Effector CD8-positive, alpha-beta T cell (primary cell): ENCODE data around the gene LMBR1.
"Not testable (repeated sequence)": the region's sequence is repeated elsewhere in the genome, so short reads cannot be mapped to it uniquely, and the experiment has no call there.

Experiments used
- DNase-seq: peaks from one replicate; lab custom pipeline; 2025; lab: John Stamatoyannopoulos, UW
- total RNA-seq, 4 experiments: gene quantifications; one replicate each; lab custom pipeline; 2026; lab: John Stamatoyannopoulos, UW

The LMBR1 gene, protein sequence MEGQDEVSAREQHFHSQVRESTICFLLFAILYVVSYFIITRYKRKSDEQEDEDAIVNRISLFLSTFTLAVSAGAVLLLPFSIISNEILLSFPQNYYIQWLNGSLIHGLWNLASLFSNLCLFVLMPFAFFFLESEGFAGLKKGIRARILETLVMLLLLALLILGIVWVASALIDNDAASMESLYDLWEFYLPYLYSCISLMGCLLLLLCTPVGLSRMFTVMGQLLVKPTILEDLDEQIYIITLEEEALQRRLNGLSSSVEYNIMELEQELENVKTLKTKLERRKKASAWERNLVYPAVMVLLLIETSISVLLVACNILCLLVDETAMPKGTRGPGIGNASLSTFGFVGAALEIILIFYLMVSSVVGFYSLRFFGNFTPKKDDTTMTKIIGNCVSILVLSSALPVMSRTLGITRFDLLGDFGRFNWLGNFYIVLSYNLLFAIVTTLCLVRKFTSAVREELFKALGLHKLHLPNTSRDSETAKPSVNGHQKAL
- 40.2 to 72.7 (median 61.0) reads per million in 4 experiments for total RNA-seq

DNA sequence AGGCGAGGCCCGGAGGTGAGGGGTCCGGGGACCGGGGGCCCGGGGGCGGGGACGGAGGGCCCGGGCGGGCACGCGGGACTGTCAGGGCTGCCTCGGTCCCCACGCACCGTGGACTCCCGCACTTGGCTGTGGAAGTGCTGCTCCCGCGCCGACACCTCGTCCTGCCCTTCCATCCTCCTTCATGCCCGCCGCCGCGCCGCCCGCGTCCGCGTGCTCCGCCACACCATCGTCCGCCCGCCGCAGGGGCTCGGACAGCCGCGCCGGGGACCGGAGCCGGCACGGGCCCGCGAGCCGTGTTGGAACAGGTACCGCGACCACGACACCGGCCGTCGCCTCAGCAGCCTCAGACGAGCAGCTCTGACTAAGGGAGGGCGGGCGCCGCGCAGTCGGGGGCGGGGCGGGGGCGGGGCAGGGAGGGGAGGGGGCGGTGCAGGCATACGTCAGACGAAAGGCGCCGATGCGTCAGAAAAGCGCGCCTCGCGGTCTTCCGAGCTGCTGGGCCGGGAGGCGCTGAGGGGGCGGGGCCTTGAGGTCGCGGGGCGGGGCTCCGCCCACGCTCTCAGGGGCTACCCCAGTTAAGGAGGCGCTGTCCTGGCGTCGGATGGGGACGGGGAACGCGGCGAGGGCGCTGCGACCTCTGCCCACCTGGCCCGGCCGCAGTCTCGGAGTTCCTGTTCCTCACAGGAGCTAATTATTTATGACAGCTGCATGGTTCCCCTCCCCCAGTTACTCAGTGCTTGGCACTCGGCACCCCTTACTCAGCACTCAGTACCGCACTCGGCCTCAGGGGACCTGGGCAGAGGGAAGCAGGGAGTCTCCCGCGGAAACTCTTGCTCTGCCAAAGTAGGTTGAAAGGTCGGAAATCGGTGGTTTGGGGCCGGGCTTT is at the start of gene LMBR1:
TSS of gene LMBR1 (minus strand) at position 363 of the 886 bp plus-strand sequence. CDS start at position 173, 190 bp downstream.
- peak; percentile 89 for DNase-seq

DNA sequence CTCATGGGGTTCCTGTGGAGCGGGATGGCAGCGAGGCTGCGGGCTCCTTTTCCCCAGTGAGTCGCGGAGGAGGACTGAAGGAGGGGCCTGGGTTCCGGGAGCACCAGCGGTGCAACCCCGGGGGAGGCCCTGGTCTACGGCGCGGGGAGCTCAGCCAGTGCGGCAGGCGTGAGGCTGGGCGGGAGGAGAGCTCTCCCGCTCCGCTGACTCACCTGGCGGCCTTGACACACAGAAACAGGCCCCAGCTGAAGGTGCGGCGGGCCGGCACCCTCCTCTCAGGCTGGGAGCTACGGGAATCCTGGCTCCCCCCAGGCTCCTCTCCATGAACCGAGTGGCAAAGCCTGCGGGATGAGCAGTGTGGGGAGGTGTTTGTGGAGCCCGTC is 49.7 kb upstream of the LMBR1 start:
- no peak for DNase-seq

DNA sequence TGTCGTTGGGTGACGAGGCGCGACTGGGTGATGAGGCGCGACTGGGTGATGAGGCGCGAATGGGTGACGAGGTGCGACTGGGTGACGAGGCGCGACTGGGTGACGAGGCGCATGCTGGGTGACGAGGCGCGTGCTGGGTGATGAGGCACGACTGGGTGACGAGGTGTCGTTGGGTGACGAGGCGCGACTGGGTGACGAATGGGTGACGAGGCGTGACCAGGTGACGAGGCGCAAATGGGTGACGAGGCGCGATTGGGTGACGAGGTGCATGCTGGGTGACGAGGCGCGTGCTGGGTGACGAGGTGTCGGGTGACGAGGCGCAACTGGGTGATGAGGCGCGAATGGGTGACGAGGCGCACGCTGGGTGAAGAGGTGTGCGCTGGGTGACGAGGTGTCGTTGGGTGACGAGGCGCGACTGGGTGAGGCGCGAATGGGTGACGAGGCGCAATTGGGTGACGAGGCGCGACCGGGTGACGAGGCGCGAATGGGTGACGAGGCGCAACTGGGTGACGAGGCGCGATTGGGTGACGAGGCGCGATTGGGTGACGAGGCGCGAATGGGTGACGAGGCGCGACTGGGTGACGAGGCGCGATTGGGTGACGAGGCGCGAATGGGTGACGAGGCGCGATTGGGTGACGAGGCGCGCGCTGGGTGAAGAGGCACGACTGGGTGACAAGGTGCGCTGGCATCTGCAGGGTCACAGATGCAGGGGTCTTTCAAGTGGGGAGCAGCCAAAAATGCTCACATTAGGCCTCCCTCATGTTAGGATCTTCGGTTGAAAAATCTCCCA is 48.6 kb upstream of the LMBR1 start:
- no peak for DNase-seq

DNA sequence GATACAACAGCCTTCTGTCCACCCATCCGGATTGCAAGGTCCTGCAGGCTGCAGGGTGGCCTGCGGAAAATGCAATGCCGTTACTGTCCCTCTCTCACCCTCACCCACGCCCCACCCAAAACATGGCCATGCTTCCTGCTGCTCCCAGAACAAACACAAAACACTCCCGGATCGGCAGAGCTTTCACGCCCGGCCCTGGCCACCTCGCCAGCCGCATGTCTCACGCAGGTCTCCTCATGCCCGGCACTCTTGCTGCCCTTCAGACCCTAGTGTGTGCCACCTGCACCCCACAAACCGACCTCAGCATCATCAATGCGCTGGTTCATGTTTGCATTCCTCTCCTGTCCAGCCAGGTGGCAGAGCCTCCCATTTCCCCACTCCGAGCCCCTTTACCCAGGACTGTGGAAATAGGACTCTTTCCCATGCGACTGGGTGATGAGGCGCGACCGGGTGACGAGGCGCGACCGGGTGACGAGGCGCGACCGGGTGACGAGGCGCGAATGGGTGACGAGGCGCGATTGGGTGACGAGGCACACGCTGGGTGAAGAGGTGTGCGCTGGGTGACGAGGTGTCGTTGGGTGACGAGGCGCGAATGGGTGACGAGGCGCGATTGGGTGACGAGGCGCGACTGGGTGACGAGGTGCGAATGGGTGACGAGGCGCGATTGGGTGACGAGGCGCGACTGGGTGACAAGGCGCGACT is 47.6 kb upstream of the LMBR1 start:
- DNase-seq, result no peak

DNA sequence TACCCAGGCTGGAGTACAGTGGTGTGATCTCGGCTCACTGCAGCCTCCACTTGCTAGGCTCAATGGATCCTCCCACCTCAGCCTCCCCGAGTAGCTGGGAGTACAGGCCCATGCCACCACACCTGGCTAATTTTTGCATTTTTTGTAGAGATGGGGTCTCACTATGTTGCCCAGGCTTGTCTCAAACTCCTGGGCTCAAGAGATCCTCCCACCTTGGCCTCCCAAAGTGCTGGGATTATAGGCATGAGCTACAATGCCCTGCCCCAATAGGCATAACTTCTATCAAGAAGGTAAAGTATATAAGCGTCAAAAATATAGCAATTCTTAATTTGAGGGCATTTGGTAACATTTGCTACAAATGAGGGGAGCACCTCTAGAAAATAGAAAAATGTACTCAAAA is 43.8 kb upstream of the LMBR1 start:
- DNase-seq, result not testable (repeated sequence)

DNA sequence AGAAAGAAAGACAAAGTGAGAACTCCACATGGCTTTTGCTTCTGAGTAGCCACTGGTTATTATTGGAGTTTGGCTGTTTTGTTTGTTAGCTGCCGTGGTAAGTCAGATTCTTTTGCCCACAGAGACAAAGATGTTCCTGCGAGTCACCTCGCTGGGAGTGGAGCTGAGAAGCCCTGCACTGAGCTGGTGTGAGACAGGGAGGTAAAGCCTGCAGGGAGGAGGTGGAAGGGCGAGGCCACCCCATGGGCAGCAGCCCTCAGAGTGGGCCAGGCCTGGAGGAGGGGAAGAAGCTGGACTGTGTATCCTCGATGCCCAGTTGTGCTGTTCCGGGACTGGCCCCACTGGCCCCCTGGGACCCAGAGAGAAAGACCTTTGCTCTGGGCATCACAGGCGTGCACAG is 42.3 kb upstream of the LMBR1 start:
- DNase-seq, result no peak

DNA sequence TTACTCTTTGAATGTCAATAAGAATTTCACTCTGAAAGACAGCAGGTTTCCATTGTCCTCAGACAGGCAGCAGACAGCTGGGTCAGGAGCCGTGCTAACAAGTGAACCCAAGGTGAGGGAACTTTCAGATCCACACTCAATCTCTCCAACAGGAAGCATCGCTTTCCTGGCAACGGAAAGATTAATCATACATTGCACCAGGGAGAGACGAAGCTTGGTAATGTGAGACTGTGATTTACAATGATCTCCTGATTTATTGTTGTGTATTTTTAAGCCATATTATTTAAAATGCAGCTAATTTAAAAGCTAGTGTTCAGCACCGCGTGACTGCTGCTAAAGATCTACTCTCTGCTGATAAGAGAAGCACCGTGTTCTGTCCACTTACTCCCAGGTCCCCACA is 39.0 kb upstream of the LMBR1 start:
- no peak for DNase-seq

DNA sequence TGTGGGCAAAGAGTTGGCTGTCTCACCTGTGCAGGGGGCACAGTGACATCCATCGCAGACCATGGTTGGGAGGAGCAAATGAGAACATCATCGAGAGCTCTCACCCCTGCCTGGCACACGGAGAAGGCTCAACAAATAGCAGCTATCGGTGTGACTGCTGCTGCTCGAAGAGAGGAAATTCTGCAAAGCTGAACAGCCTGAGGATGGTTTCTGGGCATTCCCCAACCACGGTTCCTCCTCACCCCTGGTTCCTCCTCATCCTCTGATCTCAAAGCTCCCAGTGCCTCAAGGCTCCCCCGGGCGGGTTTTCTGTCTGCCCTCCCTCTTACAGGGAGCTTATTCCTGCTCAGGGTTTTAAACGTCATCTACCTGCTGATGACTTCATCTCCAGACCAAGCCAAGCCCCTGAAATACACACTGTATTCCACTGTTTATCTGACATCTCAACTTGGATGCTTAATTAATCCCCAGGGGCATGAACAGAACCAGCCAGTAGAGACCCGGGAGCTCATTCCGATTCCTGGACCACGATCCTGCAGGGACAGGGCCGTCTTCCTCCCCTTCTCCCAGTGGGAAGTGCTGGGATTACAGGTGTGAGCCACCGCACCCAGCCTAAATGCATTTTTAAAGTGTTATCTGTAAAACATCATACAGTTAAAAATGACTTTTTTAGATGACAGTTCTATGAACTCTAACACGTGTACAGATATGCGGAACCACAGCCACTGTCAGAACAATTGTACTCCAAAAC is 37.0 kb upstream of the LMBR1 start:
- DNase-seq, result no peak

DNA sequence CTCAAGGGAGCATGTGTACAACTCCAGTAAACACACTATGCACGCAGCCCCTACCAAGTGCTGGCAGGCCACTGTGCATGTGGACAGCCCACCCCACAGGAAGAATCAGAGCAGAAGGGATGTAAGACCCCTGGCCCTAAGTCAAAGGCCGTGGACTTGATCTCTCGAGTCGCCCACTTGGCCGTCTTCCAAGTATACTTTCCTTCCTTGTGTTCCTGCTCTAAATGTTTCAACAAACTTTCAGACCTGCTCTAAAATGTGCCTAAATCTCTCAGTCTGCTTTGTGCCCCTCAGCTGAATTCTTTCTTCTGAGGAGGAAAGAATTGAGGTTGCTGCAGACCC is 35.4 kb upstream of the LMBR1 start:
- DNase-seq, result no peak

DNA sequence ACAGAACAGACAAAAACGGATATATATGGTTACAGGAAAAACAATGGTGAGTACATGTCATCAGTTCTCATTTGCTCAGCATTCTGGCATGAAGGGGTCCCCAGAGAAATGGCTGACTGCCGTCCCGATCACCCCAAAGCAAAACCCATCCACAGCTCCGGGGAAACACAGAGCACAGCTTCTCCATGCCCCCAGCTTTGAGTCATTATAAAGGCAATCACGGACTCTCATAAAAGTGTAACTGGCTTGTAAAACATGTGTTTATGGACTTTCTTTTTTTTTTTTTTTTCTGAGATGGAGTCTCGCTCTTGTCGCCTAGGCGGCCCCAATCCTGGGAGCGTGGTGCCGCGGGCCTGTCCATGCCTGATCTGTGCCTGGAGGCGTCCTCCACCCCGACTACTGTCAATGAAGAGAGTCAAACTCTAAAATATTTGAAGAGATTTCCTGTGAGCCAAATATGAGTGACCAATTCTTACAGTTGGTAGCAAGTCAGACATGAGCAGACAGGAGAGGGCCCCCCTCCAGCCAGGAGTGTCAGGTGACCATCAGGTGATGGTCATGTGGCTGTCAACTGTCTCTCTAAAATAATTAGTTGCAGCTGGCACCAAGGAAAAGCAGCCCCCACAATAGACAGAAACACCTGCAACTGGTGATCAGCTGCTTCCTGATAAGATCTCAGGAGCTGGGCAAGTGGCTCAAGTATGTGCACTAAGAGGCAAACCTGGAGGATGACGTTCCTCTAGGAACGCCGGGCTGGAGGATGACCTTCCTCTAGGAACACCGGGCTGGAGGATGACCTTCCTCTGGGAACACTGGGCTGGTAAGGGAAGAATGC is 34.8 kb upstream of the LMBR1 start:
- no peak for DNase-seq

DNA sequence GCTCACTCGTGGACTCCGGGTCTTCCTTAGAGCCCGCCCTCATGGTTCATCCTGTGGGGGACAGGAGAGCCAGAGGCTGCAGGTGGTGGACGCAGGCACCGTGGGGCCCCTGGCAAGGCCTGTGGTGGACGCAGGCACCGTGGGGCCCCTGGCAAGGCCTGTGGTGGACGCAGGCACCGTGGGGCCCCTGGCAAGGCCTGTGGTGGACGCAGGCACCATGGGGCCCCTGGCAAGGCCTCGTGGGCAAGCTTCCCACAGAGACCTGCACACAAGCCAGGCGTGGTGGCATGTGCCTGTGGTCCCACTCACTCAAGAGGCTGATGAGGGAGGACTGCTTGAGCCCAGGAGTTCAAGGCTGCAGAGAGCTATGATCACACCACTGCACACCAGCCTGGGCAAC is 32.8 kb upstream of the LMBR1 start:
- DNase-seq, result not testable (repeated sequence)

DNA sequence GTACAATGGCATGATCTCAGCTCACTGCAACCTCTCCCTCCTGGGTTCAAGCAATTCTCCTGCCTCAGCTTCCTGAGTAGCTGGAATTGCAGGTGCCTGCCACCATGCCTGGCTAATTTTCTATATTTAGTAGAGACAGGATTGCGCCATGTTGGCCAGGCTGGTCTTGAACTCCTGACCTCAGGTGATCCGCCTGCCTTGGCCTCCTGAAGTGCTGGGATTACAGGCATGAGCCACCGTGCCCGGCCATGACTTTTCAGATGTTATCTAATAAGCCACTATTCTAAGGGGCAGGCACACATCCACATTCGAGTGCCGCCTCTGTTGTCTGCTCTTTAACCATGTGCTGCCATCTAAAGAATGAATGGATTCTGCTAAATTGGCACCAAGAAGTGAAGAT is 29.3 kb upstream of the LMBR1 start:
- DNase-seq, result not testable (repeated sequence)

DNA sequence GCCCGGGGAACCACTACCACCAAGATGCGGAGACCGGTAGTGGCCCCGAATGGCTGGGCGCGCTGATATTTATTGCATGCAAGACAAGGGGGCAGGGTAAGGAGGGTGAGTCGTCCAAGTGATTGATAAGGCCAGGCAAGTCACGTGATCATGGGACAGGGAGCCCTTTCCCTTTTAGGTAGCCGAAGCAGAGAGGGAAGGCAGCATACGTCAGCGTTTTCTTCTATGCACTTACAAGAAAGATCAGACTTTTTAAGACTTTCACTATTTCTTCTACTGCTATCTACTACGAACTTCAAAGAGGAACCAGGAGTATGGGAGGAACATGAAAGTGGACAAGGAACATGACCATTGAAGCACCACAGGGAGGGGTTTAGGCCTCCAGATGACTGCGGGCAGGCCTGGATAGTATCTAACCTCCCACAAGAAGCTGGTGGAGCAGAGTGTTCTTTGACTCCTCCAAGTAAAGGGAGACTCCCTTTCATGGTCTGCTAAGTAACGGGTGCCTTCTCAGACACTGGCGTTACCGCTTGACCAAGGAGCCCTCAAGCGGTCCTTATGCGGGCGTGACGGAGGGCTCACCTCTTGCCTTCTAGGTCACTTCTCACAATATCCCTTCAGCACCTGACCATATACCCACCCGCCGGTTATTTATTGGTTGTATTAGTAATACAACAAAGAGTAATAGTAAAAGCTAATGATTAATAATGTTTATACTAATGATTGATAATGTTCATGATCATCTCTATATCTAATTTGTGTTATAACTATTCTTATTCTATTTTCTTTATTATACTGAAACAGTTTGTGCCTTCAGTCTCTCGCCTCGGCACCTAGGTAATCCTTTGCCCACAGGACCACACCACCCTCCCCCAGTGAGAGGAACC is 27.7 kb upstream of the LMBR1 start:
- DNase-seq, result not testable (repeated sequence)

DNA sequence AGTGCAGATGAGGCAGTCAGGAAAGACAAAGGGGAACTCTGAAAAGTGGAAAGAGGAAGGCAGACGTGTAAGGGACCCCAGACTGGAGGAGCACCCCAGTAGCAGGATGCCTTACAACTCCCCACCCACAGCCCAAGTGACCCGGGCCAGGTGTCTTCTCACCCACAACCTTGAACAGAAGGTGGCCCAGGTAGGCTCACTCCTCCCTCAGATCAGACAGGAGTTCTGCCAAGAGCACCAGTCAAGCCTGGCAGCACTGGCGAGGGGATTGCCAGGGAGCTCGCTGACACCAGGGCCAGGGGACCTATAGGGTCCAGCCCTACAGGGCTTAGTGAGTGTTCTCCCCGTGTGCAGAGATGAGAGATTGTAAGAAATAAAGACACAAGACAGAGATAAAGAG is 27.1 kb upstream of the LMBR1 start:
- no peak for DNase-seq

DNA sequence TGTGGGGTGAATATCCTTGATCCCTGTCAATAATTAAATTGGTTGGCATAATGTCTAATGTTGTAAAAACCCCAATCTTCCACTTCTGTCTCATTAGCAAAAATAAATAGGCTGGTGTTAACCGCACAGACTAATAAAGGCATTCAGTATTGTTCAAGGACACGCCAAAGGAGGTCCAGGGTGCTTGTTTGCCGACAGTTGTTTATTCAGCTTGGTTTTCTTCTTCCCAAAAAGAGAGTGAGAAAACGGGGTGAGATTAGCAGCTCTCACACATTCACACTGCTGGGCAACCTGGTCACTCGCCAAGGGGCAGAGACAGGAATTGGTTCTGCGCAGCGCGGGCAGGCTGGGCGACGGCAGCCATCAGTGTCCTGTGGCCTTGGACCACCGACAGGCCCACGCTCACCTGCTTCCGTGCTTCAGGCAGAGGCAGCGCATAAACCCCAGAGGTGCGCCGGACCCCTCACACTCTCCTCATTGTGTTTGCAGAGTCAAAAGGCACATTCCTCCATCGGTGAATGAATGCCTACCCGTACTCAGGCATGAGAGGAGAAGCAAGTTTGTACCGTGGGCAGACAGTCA is 26.2 kb upstream of the LMBR1 start:
- no peak for DNase-seq

DNA sequence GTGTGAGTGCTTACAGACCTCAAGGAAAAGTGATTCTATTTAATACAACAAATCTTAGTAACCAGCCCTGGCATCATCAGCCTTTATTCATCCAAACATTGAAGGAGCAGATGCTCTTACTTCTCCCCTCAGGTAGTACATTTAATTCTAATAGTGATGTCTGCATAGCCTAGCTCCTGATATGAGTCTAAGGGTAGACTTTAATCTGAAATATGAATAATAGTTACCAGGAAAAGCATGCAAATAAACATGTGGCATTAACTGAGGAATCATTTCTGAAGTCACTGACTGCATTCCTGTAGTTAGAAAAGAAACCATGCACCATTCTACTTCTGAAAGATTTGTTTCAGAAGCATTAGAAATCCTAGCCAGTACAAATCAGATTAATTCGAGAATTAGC is 25.7 kb upstream of the LMBR1 start:
- DNase-seq, result no peak

DNA sequence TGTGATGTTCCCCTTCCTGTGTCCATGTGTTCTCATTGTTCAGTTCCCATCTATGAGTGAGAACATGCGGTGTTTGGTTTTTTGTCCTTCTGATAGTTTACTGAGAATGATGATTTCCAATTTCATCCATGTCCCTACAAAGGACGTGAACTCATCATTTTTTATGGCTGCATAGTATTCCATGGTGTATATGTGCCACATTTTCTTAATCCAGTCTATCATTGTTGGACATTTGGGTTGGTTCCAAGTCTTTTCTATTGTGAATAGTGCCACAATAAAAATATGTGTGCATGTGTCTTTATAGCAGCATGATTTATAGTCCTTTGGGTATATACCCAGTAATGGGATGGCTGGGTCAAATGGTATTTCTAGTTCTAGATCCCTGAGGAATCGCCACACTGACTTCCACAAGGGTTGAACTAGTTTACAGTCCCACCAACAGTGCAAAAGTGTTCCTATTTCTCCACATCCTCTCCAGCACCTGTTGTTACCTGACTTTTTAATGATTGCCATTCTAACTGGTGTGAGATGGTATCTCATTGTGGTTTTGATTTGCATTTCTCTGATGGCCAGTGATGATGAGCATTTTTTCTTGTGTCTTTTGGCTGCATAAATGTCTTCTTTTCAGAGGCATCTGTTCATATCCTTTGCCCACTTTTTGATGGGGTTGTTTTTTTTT is 16.7 kb upstream of the LMBR1 start:
- not testable (repeated sequence) for DNase-seq

DNA sequence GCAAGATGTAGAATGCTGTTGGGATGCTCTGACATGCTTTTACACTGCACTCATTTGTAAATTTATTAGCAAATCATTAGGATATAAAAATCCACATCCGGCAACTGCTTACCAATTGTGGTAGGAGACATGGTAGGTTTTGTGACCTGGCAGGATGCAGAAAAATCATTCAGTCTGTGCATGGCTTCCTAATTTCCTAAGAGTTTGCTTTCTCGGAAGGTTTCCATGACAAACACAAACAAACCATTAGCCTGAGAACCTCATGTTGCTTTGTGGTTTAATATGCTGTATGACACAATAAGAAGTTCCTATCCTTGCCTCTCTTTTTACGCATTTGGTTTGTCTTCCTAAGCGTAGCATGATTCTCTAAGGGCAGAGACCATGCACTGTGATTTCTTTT is 14.7 kb upstream of the LMBR1 start:
- no peak for DNase-seq
